Chondrocyte (in vitro differentiated cells): ENCODE results near the gene SIGMAR1. TPM values are rescaled to one million over a fixed set of nuclear protein-coding genes. Genes with fewer than 3 reads are reported as not detected.

Experiments
- DNase-seq: peaks from one replicate; pipeline ENCODE4 v3.0.0; 2021; ENCODE audit warnings: mixed read lengths, low spot score
- H3K27ac Mint-ChIP-seq: one replicate; pipeline ENCODE4 v1.8.0; 2021; ENCODE audit warnings: mild to moderate bottlenecking, moderate library complexity, mixed read lengths; ENCODE audit not compliant: unreplicated experiment
- H3K27me3 Mint-ChIP-seq: 2 replicates; pipeline ENCODE4 v1.8.0; 2021; ENCODE audit warnings: low read depth, mixed read lengths
- H3K36me3 Mint-ChIP-seq: 2 replicates; pipeline ENCODE4 v1.8.0; 2021; ENCODE audit warnings: low read depth, mixed read lengths
- H3K4me1 Mint-ChIP-seq: 2 replicates; pipeline ENCODE4 v1.8.0; 2021; ENCODE audit warnings: low read depth, mild to moderate bottlenecking, mixed read lengths
- H3K4me3 Mint-ChIP-seq: one replicate; pipeline ENCODE4 v1.8.0; 2021; ENCODE audit warnings: mild to moderate bottlenecking, moderate library complexity, mixed read lengths; ENCODE audit not compliant: unreplicated experiment
- H3K9me3 Mint-ChIP-seq: 2 replicates; pipeline ENCODE4 v1.8.0; 2021; ENCODE audit warnings: low read depth, mixed read lengths
- total RNA-seq: library from RNA; stranded (reverse); gene quantifications from 3 replicates; pipeline ENCODE4 v1.2.1, GENCODE V29; 2021
- TF ChIP-seq, protein P1 (sequence below): fragments of 200-600 bp; sonication (generic); IDR thresholded peaks from 2 replicates; pipeline ENCODE4 v1.5.0; 2021; ENCODE audit warnings: antibody characterized with exemption, mild to moderate bottlenecking, moderate library complexity

SIGMAR1 gene
- total RNA-seq, 1 donor from 2014 or later = 76.7 TPM

DNA sequence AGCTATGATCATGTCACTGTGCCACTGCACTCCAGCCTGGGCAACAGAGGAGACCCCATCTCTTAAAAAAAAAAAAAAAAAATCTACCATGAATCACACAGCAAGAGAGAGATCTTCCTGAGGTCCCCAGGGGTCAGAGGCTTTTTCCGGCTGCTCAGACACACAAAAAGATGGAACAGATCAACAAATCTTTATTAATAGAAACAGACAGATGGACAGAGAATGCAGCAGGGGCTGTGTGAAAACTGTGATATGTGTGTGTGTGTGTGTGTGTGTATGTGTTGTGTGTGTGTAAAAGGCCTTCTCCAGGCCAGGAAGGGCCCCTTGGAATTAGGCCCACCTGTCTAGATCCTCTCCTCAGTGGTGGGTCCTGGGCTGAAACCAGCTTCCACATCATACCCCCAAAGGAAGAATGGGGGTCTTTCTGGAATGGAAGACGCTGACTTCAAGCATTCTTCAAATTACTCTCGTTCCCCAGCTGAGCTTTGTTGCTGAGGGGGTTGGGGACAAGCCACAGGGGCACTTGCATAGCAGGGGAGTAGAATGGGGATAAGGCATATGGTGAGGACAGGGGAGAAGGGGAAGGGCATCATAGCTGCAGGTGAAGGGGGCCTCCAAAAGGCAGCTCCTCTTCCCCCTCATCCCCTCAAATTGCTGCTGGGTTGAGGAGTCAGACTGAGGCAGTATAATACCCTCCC lies 2.9 kb downstream of the SIGMAR1 start:
- Mint-ChIP-seq H3K4me3 (no peak overlapping the region), H3K36me3 (peaks cover 2% of the 10 kb centered on the region), H3K9me3 (no peaks in the 10 kb centered on the region), H3K27me3 (peaks cover 19% of the 10 kb centered on the region), H3K4me1 (peaks cover 36% of the 10 kb centered on the region), H3K27ac (no peak overlapping the region)
- TF ChIP-seq, protein P1, sequence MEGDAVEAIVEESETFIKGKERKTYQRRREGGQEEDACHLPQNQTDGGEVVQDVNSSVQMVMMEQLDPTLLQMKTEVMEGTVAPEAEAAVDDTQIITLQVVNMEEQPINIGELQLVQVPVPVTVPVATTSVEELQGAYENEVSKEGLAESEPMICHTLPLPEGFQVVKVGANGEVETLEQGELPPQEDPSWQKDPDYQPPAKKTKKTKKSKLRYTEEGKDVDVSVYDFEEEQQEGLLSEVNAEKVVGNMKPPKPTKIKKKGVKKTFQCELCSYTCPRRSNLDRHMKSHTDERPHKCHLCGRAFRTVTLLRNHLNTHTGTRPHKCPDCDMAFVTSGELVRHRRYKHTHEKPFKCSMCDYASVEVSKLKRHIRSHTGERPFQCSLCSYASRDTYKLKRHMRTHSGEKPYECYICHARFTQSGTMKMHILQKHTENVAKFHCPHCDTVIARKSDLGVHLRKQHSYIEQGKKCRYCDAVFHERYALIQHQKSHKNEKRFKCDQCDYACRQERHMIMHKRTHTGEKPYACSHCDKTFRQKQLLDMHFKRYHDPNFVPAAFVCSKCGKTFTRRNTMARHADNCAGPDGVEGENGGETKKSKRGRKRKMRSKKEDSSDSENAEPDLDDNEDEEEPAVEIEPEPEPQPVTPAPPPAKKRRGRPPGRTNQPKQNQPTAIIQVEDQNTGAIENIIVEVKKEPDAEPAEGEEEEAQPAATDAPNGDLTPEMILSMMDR = no peak
- DNase-seq = no peak

- H3K36me3 Mint-ChIP-seq = peaks cover 2% of the 10 kb centered on the region
These were observed 3.6 kb downstream of the SIGMAR1 start for GRCh38 chr9:34633851-34634550.

DNA sequence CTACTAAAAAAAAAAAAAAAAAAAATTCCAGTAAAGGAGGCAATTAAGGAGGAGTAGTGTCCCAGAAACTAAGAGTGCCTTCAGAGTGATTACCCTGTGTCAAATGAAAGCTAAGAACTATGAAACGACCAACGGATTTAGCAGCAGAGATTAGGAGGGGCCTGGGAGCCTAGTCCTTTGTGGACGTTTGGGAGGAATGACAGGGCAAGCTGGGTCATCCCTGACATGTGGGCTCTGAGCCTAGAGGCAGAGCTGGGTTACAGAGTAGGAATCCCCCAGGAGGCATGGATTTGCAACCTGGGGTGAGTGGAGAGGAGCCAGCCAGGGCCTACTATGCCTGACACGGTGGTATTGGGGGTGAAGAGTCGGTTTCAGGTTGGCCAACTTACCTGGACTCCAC lies 4.4 kb downstream of the SIGMAR1 start:
- Mint-ChIP-seq H3K27me3 (peaks cover 31% of the 10 kb centered on the region), H3K4me1 (peaks cover 37% of the 10 kb centered on the region), H3K27ac (no peak overlapping the region), H3K9me3 (no peaks in the 10 kb centered on the region), H3K4me3 (no peak overlapping the region), H3K36me3 (peaks cover 2% of the 10 kb centered on the region)
- TF ChIP-seq, protein P1 = no peak
- no peak for DNase-seq

More at GRCh38 chr9:34633851-34634550, 3.6 kb downstream of the SIGMAR1 start:
- no peaks in the 10 kb centered on the region for H3K9me3 Mint-ChIP-seq
- no peak overlapping the region for H3K4me3 Mint-ChIP-seq
- TF ChIP-seq, protein P1 = peak; percentile 92
- peaks cover 41% of the 10 kb centered on the region for H3K4me1 Mint-ChIP-seq
- H3K27ac Mint-ChIP-seq = no peak overlapping the region
- DNase-seq = no peak
- H3K27me3 Mint-ChIP-seq = peaks cover 26% of the 10 kb centered on the region

DNA sequence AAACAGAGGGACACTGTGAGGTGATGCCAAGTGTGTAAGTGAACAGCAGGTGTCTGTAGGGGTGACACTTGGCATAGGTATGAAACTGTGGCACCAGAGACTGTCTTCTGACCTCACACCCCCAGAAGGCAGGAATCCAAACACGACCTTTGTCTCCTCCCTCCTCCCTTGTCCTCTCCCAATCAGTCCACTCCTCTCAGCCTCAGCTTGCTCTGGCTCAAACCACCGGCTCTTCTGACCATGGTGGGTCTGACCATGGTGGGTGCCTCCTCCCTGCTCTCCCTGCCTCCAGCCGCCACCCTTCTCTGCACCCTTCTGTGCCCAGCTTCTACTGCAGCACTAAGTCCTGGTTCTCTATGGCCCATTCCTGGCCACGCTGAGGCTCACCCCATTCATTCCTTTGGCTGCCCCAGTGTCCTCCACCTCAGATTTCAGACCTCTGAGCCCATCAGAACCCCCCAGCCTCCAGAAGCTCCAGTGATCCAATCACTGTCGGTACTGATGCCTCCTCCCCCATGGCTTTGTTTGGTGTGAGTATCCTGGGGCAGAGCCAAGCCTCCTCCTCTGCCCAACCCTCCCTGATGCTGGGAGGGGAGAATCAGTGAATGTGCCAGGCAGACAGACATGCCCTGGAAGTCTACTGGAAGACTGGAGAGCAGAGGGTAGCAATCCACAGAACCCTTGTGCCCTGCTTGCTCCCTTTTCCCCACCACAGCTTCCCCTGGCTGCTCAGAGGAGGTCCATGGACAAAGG lies 7.0 kb downstream of the SIGMAR1 start:
- DNase-seq = no peak
- TF ChIP-seq, protein P1 = no peak
- peaks cover 2% of the 10 kb centered on the region for H3K36me3 Mint-ChIP-seq
- no peaks in the 10 kb centered on the region for H3K9me3 Mint-ChIP-seq
- H3K27ac Mint-ChIP-seq = no peak overlapping the region
- H3K4me3 Mint-ChIP-seq = no peak overlapping the region
- peaks cover 23% of the 10 kb centered on the region for H3K4me1 Mint-ChIP-seq
- peaks cover 52% of the 10 kb centered on the region for H3K27me3 Mint-ChIP-seq

GRCh38 chr9:34629491-34629808 lies 8.1 kb downstream of the SIGMAR1 start:
- TF ChIP-seq, protein P1 = no peak
- Mint-ChIP-seq H3K27ac (no peak overlapping the region), H3K9me3 (no peaks in the 10 kb centered on the region), H3K36me3 (no peaks in the 10 kb centered on the region), H3K4me3 (peak overlapping the region; percentile 63), H3K4me1 (peaks cover 15% of the 10 kb centered on the region), H3K27me3 (peaks cover 55% of the 10 kb centered on the region)
- no peak for DNase-seq
